Activated CD4-positive, alpha-beta T cell treated with anti-CD3 and anti-CD28 coated beads for 4 hours (primary cell): ENCODE data around the gene GLMP.
"Not testable (repeated sequence)": the region's sequence is repeated elsewhere in the genome, so short reads cannot be mapped to it uniquely, and the experiment has no call there.

Source experiments
- DNase-seq, 2 donors: peaks; one replicate each; pipeline ENCODE4 v3.0.0-alpha.2; 2020

The GLMP gene, protein sequence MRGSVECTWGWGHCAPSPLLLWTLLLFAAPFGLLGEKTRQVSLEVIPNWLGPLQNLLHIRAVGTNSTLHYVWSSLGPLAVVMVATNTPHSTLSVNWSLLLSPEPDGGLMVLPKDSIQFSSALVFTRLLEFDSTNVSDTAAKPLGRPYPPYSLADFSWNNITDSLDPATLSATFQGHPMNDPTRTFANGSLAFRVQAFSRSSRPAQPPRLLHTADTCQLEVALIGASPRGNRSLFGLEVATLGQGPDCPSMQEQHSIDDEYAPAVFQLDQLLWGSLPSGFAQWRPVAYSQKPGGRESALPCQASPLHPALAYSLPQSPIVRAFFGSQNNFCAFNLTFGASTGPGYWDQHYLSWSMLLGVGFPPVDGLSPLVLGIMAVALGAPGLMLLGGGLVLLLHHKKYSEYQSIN

DNA sequence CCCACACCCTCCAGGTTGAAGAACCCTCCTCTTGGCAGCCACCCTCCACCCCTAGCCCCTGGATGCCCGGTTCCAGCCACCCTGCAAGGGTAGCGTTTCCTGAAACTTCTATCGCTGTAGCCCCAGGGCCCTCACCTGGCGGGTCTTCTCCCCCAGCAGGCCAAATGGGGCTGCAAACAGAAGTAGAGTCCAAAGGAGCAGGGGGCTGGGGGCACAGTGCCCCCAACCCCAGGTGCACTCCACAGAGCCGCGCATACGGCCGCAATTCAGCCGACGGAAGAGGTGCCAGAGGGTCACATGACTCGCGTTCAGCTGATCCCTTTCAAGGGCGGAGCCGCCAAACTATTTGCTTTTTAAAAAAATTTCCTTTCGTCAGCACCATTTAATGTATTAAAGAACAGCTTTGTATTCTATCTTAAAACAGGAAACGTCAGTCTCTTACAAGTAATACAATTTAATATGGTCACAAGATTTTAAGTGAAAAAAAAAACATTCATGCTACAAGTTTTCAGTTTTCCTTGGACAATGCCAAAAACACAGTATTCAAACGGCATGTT lies at the start of gene GLMP:
Gene GLMP, minus strand, starts transcription at position 289 of the 557 bp plus-strand sequence. Its CDS starts 34 bp downstream, at position 255.
- peak; percentile 37 to 43 for DNase-seq

DNA sequence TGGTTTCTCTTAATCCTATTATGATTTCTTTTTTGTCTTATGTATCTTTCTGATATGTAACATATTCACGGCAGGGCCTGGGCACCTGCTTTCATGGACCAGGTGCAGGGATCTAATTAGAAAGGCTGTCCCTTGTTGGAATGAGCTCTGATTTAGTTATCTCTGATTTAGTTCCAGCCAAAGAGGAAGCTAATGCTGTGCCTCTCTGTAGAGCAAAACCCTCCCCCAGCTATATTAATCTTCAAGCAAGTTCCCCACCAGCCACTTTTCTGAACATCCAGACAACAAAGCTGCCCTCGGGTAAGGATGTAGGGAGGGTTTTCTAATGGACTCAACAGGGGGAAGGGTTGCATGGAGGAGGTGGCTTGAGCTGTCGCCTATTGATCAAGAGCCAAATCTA lies 48.9 kb upstream of the GLMP start:
- DNase-seq, result no peak

DNA sequence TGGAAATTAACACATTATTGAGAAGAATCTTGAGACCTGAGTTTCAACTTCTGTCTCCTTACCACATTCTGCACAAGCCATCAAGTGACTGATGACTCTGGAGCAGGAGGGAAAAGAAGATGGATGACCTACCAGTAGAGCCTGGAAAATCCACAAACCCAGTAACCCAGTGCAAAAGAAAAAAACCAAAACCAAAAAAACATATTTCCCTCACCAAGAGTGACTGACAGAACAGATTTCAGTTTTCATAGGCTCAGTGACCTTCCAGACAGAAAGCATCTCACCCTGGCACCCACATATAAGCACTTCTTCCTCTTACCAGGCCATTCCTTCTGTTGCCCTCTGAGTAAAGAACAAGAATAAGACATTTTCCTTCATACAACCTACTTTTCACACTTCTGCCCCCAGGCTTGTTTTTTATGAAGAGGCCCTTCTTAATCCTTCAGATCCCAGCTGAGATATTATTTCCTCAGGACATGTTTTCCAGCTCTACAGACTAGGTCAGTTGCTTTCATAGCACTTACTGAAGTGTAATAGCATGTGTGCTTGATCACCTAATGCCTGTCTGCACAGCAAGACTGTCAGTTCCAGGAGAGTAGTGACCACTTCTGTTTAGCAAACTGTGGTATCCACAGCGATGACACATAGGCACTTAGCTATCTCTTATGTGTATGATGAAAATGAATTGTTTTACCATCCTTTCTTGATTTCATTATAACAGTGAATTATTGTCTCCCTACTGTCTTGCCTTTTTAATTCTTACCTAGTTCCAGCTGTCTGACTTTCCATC lies 46.9 kb upstream of the GLMP start:
- no peak for DNase-seq

DNA sequence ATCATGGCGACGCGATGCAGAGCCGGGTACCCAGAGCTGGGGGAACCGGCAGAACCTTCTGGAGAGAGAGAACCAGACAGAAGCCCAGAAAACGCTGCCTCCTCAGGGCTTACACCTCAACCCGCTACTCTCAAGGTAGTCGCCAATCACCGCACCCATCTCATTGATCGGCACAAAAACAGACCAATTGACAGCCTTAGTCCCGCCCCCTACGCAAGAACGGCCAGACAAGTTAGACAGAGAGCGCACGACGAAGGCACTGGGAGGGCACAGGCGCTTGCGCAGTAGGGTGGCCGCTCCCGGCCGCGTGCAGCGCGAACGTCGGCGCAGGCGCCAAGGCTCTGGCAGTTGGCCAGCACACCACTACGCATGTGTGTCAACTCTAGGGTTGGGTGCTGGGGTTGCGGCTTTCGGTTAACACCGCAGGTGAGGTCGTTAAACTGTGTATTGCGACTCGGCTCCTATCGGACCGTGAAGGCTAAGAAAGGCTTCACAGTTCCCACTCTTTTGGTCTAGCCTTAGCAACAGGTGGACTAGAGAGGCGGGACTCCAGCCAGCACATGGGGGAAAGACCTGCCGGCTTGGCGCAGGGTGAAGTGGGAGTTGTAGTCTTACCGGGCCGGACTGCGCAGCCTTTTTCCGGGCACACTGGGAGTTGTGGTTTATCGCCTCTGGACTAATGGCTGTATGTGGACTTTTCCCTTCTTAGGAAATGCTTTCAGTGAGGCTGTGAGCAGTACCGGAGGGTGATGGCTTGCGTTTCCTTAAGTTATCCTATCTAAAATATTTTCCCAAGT lies 42.9 kb upstream of the GLMP start, which contains the start of the genes CCT3 and TSACC:
Gene CCT3, minus strand, starts transcription at position 113 of the 797 bp plus-strand sequence. Its CDS starts 108 bp downstream, at position 5.
Gene TSACC, plus strand, starts transcription at position 347 of the 797 bp plus-strand sequence. CDS start 1,232 bp downstream, outside the sequence.
- peak; percentile 99 for DNase-seq

DNA sequence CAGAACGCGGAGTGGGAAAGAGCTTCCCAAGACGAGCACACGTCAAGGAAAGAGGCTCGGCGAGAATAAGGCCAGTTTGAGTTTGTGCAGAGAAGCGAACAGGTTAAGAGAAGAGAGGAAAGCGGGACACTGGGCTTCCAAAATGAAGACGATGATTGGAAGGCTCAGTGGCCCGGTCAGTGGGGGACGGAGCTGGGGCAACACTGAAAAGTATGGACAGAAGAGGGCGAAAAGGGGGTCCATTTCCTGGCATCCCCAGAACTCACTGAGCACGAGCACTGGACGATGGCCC lies 42.4 kb upstream of the GLMP start:
- peak in 1 of 2 donors; percentile 33 for DNase-seq

DNA sequence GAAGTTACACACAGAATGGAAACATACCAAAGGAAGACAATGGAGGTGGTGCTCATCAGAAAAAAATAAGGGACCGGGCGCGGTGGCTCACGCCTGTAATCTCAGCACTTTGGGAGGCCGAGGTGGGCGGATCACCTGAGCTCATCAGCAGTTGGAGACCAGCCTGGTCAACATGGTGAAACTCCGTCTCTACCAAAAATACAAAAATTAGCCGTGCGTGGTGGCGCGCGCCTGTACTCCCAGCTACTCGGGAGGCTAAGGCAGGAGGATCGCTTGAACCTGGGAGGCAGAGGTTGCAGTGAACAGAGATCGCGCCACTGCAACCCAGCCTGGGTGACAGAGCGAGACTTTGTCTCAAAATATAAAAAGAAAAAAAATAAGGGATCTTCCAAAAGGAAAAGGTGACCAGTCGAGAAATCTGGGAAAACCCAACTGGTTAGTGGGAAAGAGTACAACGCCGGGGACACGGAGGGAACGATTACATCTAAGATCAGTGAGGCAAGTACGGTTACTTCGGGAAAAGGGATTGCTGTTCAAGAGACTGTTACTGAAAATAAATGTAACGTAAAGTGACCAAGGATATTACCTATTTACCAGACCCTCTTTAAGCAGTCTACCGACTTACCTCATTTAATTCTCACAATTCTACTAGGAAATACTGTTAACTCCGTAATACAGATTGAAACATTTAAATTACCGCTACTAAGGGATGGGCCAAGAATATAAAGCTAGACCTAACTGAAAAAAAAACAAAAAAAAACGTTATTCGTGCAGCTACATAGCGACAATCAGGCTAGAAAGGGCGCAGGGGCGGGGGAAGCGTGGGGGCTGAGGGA lies 41.8 kb upstream of the GLMP start:
- peak in 1 of 2 donors; percentile 5 for DNase-seq

DNA sequence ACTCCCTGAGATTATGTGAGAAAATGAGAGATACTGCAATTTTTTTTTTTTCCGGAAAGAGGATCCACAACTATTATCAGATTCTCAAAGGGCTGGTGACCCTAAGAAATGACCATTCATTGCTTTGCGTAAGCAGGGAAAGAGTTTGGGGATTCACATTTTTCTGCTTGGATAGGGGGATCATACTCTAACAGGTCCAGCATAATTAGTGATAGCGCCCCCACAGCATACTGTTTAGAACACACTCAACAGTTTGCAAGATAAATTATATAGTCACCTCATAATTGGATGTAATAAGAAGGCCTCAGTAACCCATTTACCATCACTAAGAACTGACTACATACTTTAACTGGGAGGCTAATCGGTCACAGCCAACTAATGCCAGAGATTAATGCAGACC lies 40.8 kb upstream of the GLMP start:
- no peak for DNase-seq

DNA sequence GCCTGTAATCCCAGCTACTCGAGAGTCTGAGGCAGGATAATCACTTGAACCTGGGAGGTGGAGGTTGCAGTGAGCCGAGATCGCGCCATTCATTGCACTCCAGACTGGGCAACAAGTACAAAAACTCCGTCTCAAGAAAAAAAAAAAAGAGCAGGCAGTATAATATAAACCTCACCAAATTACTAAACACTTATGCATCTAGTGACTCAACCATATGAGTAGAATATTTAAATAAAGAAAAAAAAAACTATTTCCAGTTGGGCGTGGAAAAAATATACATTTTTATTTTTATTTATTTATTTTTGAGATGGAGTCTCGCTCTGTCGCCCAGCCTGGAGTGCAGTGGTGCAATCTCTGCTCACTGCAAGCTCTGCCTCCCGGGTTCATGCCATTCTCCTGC lies 27.7 kb upstream of the GLMP start:
- not testable (repeated sequence) for DNase-seq

DNA sequence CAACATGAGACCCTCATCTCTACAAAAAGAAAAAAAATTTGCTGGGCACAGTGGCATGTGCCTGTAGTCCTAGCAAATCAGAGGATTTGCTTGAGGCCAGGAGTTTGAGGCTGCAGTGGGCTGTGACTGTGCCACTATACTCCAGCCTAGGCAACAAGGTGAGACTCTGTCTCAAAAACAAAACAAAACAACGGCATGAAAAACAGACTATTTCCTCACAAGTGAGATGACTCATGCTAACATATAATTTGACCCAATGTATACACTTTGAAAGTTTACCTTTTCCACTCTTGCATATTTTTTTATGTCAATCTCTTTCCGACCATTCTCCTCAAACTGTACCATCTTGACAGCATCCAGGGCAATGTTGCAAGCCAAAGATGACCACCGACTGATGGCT lies 25.1 kb upstream of the GLMP start:
- no peak for DNase-seq

DNA sequence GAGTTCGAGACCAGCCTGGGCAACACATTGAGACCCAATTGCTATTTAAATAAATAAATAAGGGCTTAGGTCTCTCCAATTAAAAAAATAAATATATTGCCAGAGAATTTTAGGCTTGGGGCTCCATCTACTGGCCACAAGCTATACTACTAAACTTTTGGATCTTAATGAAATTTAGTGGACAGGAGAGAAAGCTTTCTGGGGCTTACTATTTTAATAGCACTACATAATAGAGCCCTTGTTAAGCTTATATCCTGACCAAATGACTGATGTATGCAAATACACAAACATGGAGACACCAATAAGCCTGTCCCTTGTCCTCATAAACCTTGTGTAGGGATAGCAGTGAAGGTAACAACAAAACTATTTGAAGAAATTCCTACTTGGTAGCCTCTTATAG lies 24.2 kb upstream of the GLMP start:
- DNase-seq, result peak in 1 of 2 donors; percentile 24

DNA sequence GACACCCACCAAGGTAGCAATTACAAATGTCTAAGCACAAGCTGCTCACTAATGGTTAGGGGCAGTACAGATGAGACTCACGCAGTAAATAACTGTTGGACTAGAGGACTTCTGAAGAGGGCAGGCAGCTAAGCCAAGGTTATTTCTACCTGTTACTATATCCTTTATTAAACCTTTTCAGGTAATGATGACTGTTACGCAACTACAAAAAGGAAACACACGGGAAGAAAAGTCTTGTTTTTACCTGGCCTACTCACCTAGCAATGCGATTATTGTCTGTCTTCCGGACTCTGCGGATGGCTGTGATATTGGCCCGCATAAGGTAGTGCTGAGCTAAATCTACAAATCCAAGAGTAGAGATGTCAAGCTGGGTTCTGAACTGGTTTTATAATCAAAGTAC lies 21.4 kb upstream of the GLMP start:
- no peak for DNase-seq

DNA sequence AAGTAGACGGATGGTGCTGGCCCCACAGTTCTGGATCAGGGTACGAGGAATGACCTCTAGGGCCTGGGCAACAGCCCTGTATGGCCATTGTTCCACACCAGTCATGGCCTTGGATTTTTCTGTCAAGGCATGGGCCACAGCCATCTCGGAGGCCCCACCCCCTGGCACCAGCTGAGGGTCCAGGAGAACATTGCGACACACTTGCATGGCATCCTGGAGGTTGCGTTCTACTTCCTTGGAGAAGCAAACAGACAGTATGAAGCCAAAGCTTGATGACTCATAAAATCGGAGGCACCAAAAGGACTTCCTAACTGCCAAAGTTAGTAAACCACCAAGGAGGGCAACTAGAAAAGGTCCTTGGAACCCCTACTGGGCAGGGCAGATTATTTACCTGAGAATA lies 15.5 kb upstream of the GLMP start:
- no peak for DNase-seq

DNA sequence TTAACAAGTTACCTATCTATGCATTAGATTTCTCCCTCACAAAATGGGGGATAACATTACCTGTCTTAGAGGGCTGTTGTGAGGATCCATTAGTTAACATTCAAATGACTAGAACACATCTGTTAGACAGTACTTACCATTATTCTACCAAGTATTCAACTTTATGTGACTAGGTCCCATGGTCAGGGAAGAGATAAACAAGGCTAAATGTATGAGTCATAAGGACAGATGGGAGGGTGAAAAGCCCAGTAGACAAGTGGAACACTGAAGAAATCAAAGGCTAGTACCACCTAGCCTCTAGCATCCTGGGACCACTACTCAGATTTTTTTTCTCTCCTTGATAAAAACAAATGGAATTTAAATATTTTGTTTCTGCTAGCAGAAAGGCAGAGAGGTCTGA lies 12.6 kb upstream of the GLMP start:
- no peak for DNase-seq

DNA sequence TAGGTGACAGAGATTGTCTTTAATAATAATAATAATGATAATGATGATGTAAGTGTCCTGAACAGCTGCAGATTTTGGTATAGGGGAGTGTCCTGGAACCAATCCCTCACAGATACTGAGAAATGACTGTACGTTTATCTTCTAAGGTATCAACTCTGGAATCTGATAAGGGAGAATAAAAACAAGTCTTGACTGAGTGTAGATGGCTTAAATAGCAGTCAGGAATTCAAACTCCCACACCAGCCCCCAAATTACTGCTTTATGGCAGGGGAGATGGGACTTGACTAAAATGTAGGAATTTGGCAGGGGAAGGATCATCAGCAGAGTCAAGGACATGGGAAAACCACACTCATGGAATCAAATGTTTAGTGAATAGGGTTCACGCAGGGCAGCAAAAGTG lies 9.7 kb upstream of the GLMP start:
- DNase-seq, result no peak

DNA sequence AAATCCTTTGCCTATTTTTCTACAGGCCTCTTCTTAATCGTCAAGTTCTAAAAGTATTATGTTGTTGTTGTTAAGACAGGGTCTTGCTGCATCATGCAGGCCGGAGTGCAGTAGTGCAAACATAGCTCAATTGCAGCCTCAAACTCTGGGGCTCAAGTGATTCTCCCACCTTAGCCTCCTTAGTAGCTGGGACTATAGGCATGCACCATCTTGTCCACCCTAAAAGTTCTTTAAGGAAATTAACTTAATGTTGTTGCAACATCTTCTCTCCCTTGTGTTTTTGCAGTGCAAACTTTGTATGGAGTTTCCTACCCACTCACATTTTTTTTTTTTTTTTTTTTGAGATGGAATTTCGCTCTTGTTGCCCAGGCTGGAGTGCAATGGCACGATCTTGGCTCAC lies 7.8 kb upstream of the GLMP start:
- no peak for DNase-seq

DNA sequence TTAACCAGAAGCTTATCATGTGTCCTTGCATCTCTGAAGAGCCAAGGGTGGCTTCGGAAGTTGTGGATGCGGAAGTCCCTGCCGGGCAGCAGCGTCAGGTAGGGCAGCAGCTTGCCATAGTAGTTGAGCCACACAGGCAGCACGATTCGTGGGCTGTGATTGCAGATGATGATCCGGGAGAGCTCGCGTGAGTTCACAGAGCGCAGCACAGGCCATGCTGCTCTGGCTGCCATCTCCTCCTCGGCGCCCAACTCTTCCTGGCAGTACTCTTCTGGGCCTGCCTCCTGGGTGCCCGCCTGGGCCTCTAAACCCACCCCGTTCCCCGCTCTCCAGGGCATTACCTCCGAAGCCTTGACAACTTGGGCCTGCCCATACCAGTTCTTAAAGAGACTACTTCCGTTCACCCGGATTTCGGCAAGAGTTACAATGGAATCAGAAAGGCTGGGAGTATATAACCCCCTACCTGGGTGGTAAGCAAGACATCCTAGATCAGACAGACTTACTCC lies 3.4 kb upstream of the GLMP start, which contains the start of gene VHLL:
Gene VHLL, minus strand, starts transcription at position 456 of the 506 bp plus-strand sequence. Its CDS starts 118 bp downstream, at position 338.
- no peak for DNase-seq

DNA sequence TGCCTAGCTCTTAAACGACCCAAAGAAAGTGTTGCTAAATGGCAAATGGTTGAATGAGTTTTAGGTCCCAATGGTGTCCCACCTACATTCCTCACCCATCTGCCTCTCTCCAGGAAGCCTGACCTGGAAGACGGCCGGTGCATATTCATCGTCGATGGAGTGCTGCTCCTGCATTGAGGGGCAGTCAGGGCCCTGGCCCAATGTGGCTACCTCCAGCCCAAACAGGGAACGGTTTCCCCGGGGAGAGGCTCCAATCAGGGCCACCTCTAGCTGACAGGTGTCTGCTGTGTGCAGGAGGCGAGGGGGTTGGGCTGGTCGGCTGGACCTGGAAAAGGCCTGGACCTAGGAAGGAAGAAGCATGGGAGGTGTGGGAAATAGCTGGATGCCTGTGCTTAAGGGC lies 1.6 kb downstream of the GLMP start:
- DNase-seq, result no peak

DNA sequence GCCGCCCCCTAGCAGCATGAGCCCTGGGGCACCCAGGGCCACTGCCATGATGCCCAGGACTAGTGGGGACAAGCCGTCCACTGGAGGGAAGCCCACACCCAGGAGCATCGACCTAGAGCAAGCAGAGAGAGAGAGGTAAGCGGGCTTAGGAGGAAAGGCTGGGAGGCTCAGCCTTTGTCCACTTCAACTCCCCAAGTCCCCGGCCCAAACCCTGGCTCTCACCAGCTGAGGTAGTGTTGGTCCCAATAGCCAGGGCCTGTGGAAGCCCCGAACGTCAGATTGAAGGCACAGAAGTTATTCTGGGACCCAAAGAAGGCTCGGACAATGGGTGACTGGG lies 2.4 kb downstream of the GLMP start:
- no peak for DNase-seq

DNA sequence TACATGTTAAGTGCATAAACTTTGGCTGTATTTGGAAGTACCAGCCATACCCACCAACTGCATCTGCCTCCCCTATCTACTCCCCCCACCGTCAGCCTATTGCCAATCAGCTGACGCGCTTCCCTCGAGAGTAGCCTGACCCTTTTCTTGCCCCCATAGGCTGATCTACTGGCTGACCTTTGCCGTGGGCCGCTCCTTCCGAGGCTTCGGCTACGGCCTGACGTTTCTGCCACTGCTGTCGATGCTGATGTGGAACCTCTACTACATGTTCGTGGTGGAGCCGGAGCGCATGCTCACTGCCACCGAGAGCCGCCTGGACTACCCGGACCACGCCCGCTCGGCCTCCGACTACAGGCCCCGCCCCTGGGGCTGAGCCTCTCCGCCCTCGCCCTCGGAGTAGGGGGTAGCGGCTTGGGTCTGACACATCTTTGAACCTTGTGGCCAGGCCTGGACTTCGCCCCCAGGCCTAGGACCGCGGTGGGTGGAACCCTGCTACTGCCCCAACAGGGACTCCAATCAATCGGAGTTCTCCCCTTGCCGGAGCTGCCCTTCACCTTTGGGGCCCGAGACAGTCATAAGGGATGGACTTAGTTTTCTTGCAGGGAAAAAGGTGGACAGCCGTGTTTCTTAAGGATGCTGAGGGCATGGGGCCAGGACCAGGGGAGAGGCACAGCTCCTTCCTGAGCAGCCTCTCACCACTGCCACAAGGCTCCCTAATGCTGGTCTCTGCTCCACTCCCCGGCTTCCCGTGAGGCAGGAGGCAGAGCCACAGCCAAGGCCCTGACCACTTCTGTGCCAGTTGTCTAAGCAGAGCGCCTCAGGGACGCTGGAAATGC lies 4.0 kb downstream of the GLMP start:
- DNase-seq, result no peak

DNA sequence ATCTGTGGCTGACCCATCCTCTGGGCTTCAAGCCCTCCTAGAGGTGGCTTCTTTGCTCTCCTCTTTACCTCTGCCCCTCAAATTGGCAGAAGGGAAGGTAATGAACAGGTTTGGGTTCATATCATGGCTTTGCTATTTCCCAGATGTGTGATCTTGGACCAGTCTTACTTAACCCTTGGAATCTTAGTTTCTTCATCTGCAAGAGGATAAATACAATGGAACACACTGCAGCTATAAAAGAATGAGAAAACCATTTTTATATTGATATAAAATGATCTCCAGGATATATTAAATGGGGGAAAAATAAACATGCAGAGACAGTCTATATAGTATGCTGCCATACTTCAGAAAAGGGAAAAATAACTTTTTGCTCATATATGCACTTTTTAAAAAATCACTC lies 5.6 kb downstream of the GLMP start:
- DNase-seq, result no peak

DNA sequence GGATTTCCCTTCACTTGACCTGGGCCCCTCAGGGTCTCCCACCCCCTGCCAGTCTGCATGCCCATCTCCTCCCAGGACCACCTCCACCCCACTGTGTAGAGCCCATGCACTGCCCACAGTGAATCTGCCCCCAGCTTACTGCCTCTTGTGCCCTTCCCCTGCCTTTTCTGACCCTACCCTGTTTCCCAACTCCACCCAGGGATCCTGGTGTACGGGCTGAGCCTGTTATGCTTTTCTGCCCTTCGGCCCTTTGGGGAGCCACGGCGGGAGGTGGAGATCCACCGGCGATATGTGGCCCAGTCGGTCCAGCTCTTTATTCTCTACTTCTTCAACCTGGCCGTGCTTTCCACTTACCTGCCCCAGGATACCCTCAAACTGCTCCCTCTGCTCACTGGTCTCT lies 9.4 kb downstream of the GLMP start:
- DNase-seq, result no peak
